ENCODE data around the gene ZNF607.

ZNF607 gene

GRCh38 chr19:37654118-37654517, 65.4 kb downstream of the ZNF607 start:
- DNase-seq (ENCODE audit: low read depth in 3 of 3): no peak

All from stimulated activated CD4-positive, alpha-beta T cell treated with anti-CD3 and anti-CD28 coated beads, TNF-alpha, amount 100 ng/mL, for 24 hours (primary cell).